ENCODE measurements around the gene BCR. TPM values are rescaled to one million over a fixed set of nuclear protein-coding genes. Genes with fewer than 3 reads are reported as not detected.

The BCR gene
- total RNA-seq, 2 experiments from 2014 or later: 42.2 to 51.3 TPM

DNA sequence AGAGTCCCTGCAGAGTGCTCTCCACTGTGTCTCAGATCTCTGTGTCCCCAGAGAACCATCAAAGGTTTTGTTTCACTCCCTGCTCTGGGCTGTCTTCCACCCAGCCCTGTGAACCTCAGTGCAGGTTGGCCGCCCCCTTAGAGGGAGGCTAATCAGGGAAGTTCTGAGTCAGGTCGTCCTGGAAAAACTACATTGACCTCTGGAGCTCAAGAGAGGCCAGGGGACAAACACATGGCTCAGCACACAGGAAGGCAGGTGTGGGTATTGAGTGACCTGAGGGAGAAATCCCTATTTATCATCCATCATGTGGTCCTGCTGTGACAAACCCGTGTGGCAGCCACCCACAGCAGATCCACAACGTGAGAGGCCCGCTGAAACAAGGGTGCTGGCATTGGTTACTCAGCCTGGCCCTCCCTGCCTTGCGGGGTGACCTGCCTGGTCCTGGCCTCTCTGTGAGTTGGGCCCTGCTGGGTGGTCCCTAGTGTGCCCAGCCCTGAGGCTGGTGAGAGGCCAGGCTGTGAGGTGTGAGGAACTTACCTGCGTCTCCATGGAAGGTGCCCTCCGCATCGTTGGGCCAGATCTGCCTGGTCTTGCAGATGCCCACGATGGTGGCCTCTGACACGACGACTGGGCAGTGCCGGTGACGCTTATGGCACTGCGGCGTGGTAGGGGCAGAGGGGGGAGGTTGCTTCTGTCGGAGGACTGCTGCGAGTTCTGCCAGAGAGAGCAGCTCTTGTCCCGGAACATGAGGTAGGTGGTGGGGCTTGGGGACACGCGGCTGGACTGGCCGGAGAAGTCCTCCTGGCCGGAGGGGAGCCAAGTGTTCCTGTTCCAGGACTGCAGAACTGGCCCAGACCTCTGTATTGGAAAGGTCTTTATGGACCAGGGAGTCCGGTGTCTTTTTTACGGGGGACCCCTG, 669 bp upstream of the BCR start:
- CTCF ChIA-PET (ENCODE audit: unreplicated experiment): interaction anchor here (0.5 to 1.5 kb wide), 3 partner anchors 60 to 116 kb away, joined by 3 to 10 read pairs (median 7); no protein-coding TSS in a partner anchor
- no TSS peak for BruUV-seq (replicated peaks)
- TF ChIP-seq, protein P1, sequence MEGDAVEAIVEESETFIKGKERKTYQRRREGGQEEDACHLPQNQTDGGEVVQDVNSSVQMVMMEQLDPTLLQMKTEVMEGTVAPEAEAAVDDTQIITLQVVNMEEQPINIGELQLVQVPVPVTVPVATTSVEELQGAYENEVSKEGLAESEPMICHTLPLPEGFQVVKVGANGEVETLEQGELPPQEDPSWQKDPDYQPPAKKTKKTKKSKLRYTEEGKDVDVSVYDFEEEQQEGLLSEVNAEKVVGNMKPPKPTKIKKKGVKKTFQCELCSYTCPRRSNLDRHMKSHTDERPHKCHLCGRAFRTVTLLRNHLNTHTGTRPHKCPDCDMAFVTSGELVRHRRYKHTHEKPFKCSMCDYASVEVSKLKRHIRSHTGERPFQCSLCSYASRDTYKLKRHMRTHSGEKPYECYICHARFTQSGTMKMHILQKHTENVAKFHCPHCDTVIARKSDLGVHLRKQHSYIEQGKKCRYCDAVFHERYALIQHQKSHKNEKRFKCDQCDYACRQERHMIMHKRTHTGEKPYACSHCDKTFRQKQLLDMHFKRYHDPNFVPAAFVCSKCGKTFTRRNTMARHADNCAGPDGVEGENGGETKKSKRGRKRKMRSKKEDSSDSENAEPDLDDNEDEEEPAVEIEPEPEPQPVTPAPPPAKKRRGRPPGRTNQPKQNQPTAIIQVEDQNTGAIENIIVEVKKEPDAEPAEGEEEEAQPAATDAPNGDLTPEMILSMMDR (conservative IDR thresholded peaks at IDR 0.05; ENCODE audit: low read length): no peak; the same call in 1 of the 2 replicates
- no peak for TF ChIP-seq EZH2phosphoT487 (IDR thresholded peaks at IDR 0.05; ENCODE audit: borderline replicate concordance, low read depth, low read length)

DNA sequence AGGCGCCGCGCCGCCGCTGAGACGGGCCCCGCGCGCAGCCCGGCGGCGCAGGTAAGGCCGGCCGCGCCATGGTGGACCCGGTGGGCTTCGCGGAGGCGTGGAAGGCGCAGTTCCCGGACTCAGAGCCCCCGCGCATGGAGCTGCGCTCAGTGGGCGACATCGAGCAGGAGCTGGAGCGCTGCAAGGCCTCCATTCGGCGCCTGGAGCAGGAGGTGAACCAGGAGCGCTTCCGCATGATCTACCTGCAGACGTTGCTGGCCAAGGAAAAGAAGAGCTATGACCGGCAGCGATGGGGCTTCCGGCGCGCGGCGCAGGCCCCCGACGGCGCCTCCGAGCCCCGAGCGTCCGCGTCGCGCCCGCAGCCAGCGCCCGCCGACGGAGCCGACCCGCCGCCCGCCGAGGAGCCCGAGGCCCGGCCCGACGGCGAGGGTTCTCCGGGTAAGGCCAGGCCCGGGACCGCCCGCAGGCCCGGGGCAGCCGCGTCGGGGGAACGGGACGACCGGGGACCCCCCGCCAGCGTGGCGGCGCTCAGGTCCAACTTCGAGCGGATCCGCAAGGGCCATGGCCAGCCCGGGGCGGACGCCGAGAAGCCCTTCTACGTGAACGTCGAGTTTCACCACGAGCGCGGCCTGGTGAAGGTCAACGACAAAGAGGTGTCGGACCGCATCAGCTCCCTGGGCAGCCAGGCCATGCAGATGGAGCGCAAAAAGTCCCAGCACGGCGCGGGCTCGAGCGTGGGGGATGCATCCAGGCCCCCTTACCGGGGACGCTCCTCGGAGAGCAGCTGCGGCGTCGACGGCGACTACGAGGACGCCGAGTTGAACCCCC, 798 bp downstream of the BCR start:
- H3K9me3 ChIP-seq (ENCODE audit: low read length): peaks cover 6% of the 10 kb centered on the region; the same call in 1 of the 2 replicates
- H3K4me1 ChIP-seq (ENCODE audit: insufficient read depth, low read length, poor library complexity, severe bottlenecking): peaks cover 60% of the 10 kb centered on the region
- H3K4me3 ChIP-seq (ENCODE audit: low read depth, low read length, poor library complexity, severe bottlenecking): peak overlapping the region; percentile 71
- intact Hi-C loops (cut with micrococcal nuclease; ENCODE audit: unreplicated experiment): loop anchor here (1.0 kb wide), 1 partner anchor 88 kb away; no protein-coding TSS in a partner anchor
- peak; percentile 43 for DNase-seq (ENCODE audit: low spot score)
- H2AFZ ChIP-seq (ENCODE audit: low read length): no peak overlapping the region
- H3K9me2 ChIP-seq (ENCODE audit: insufficient read depth, low read length): no peaks in the 10 kb centered on the region
- peaks cover 26% of the 10 kb centered on the region for H4K20me1 ChIP-seq (ENCODE audit: insufficient read depth, low read length)
- no peak overlapping the region for H3K27ac ChIP-seq (ENCODE audit: low read depth, low read length, poor library complexity, severe bottlenecking)
- no peak for TF ChIP-seq EZH2phosphoT487 (IDR thresholded peaks at IDR 0.05; ENCODE audit: borderline replicate concordance, low read depth, low read length)
- TF ChIP-seq, protein P1 (conservative IDR thresholded peaks at IDR 0.05; ENCODE audit: low read length): no peak
- peak overlapping the region; percentile 92 for H3K4me2 ChIP-seq (ENCODE audit: low read length)
- H3K36me3 ChIP-seq (ENCODE audit: insufficient read depth, low read length): peaks cover 30% of the 10 kb centered on the region
- H3K79me2 ChIP-seq (ENCODE audit: insufficient read depth, low read depth, low read length): peaks cover 41% of the 10 kb centered on the region
- ChIA-PET CTCF (ENCODE audit: unreplicated experiment) (interaction anchor here (1.1 kb wide), 1 partner anchor 101 kb away, joined by 3 read pairs; no protein-coding TSS in a partner anchor), POLR2A (no interaction called here)
- BruUV-seq (replicated peaks): no TSS peak

More for the DNA sequence above, 669 bp upstream of the BCR start:
- Histone ChIP-seq H3K4me2 (ENCODE audit: low read length) (peak overlapping the region; percentile 85), H3K79me2 (ENCODE audit: insufficient read depth, low read depth, low read length) (peaks cover 34% of the 10 kb centered on the region), H3K4me3 (ENCODE audit: low read depth, low read length, poor library complexity, severe bottlenecking) (peak overlapping the region; percentile 71), H3K4me1 (ENCODE audit: insufficient read depth, low read length, poor library complexity, severe bottlenecking) (peaks cover 64% of the 10 kb centered on the region), H3K27ac (ENCODE audit: low read depth, low read length, poor library complexity, severe bottlenecking) (peak overlapping the region; percentile 33), H3K9me2 (ENCODE audit: insufficient read depth, low read length) (no peaks in the 10 kb centered on the region), H3K36me3 (ENCODE audit: insufficient read depth, low read length) (peaks cover 21% of the 10 kb centered on the region), H2AFZ (ENCODE audit: low read length) (peak overlapping the region; percentile 56; the same call in 1 of the 2 replicates), H3K9me3 (ENCODE audit: low read length) (peaks cover 15% of the 10 kb centered on the region), H4K20me1 (ENCODE audit: insufficient read depth, low read length) (peaks cover 24% of the 10 kb centered on the region)
- POLR2A ChIA-PET: no interaction called here
- DNase-seq (ENCODE audit: low spot score): peak; percentile 60
- intact Hi-C loops (cut with micrococcal nuclease; ENCODE audit: unreplicated experiment): loop anchor here (1.0 to 2.0 kb wide), 2 partner anchors 90 to 111 kb away; no protein-coding TSS in a partner anchor
